CD4-positive, alpha-beta T cell treated with Interleukin-2 at 100 ng/mL for 4 hours (primary cell): ENCODE data around the gene EBPL.
"Not testable (repeated sequence)": the region's sequence is repeated elsewhere in the genome, so short reads cannot be mapped to it uniquely, and the experiment has no call there.

Experiments used
- DNase-seq: peaks from one replicate; pipeline ENCODE4 v3.0.0-alpha.2; 2020; ENCODE audit warnings: low spot score

The EBPL gene

DNA sequence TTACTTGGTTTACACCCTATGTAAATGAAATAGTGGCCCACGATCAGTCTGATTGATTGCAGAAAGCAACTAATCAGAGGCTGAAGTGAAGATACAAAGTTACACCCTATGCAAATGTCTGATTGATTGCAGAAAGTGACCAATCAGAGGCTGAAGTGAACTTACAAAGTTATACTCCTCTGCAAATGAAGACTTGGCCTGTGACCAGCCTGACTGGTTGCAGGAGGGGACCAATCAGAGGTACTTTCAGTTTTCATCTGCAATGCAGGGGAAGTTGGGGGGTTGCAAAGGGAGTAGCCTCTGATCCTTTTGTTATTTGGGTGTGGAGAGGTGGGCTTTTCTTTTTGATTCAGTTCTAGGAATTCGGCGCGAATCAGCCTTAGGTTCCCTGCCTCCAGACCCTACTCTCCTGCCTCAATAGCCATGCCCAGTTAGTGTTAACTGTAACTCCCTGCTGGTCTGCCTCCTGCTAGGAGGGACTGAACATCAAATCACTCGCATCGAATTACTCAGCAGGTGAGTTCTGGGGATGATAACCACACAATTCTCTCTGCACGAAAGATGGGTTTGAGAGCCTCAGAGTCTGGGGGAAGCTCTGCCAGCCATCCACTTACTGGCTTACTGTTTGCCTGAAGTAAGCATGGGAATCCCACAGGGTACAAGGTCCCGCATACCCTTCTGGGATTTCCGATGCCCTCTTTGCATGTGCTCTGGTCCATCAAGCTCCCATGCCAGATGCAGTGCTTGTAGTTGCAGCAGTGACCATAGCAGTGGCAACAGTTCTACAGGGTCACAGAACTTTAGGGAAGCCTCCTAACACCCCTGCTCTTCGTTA, 55.5 kb downstream of the EBPL start:
- DNase-seq: peak; percentile 55

DNA sequence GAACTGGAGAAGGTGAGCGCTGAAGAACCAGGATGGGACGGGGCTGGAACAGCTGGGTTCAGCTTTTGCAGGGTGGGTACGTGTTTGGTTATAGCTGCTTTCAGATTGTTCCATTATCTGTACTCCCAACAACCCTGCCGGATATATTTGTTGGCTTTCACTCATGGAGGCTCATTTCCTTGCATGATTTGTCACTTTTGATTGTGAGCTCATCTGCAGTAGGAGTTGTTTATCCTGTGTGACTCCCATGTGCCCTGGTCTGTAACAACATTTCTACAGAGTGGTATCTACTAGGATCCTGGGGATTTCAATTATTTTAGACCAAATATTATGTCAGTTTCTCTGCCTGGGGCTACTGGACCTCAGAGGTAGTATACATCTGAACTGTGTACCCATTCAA, 57.6 kb downstream of the EBPL start:
- no peak for DNase-seq

DNA sequence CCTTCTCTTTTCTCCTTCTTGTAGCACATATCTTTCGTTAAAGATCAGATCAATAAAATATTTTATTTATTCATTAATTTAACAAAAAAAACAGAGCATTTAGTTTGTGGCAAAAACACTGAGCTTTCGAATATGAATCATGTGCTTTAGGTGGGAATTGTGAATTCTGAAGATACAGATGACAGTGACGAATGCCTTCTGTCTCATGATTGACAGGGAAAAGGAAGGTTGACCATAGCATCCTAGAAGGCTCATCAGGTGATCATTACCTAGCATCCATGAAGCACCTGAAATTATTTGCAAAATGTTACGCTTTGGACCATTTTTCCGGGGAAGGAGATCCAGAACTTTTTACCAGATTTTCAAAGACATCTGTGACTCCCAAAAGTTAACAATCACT, 59.1 kb downstream of the EBPL start:
- no peak for DNase-seq

DNA sequence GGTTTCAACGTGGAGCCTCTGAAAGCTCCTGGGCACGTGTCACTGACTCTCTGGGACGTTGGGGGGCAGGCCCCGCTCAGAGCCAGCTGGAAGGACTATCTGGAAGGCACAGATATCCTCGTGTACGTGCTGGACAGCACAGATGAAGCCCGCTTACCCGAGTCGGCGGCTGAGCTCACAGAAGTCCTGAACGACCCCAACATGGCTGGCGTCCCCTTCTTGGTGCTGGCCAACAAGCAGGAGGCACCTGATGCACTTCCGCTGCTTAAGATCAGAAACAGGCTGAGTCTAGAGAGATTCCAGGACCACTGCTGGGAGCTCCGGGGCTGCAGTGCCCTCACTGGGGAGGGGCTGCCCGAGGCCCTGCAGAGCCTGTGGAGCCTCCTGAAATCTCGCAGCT, 60.7 kb downstream of the EBPL start:
- DNase-seq: no peak

DNA sequence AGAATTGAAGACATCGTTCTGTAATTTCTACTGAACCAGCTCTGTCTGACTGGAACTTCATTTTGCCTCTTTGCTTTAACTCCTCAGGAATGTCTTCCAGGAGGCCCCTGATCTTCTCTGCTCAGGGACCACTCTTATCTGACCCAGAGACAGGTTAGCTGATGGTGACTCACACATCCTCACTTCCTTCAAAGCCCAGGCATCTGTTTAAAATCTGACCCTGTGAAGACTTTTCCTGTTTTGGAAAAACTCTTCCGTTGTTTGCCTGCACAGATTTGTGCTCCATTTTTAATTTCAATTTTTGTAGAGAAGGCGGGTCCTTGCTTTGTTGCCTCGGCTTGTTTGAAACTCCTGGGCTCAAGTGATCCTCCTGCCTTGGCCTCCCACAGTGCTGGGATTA, 61.3 kb downstream of the EBPL start:
- DNase-seq: no peak

DNA sequence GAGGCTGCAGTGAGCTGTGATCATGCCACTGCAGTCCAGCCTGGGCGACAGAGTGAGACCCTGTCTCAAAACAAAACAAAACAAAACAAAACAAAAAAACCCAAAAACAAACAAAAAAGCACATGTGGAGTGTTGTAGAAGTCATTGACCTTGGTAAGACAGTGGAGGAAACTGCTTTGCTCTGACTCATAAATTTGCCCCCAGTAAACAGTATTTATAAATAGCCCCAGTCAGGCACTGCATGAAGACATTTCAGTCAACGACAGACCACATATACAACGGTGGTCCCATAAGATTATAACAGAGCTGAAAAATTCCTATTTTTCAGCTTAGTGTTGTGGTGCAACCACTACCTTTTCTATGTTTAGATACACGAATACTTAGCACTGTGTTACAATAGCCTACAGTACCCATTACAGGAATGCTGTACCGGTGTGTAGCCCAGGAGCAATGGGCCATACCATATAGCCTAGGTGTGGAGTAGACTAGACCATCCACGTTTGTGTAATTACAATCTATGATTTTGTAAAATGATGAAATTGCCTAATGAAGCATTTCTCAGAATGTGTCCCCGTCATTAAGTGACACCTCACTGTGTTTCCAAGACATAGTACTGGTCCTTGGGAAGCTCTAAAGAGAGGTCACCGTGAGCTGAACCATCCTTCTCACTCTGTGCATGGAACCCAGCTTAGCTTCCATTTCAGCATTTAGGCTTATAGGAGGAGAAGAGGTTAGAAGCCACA, 61.9 kb downstream of the EBPL start:
- DNase-seq: no peak

DNA sequence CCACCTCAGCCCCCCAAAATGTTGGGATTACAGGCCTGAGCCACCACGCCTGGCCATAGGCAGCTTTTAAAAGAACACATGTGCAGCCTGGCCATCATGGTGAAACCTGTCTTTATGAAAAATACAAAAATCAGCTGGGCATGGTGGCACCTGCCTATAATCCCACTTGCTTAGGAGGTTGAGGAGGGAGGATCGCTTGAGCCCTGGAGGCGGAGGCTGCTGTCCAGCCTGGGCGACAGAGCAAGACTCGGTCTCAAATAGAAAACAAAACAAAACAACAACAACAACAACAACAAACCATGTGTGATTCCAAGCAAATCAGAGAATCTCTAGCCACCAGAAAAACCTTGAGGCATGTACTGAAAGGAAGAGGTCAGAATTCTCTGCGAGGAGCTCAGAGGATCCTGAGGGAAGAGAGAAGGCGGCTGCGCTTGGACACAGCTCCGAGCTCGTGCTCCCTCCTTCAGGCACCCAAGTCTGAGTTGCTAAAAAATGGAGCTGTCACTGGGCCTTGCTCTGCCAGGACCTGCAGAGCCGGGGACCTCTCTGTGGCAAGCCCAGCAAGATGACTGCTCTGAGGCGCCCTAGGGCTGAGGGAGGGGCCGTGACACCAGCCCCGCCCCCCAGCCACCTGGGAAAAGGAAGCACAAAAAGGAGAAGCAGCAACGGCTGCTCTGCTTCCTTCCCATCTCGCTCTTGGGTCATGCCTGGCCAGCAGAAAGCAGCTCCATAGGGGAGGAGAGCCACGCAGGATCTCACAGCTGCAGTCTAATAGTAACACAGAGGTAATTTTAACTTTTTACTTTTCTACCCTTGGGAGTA, 63.2 kb downstream of the EBPL start, which contains the start of gene ARL11:
TSS of gene ARL11 (plus strand) at position 677 of the 822 bp plus-strand sequence. CDS start 1,941 bp downstream, outside the sequence.
- DNase-seq: peak; percentile 36

DNA sequence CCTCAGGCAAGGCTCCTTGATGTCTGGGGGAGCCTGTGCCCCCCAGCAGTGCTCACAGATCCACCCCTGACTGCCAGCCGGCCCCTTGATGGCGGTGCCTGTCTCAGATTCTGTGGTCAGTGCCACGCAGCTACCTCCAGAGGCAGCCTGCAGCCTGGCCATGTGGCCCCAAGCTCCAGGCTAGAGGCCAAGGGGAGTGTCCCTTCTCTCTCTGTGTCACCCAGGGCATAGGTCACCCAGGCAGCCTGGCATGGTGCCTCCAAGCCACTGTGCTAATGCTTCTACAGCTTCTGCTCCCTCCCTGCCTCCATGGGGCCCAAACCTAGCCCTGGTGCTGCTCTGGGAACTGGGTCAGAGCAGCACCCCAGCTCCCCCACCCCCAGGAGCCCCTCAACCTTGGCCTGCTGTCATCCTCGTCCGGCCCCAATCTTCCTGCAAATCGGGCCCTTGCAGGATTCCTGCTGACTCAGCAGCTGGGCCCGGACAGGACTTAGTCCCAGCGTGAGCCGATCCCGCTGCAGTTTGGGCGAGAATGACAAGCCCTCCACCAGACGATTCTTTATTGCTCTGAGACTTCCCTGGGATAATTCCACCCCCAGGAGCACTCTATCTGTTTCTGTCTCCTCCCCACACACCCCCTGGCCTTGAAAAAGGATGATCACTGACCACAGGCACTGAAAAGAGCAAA, 65.8 kb downstream of the EBPL start:
- DNase-seq: no peak

DNA sequence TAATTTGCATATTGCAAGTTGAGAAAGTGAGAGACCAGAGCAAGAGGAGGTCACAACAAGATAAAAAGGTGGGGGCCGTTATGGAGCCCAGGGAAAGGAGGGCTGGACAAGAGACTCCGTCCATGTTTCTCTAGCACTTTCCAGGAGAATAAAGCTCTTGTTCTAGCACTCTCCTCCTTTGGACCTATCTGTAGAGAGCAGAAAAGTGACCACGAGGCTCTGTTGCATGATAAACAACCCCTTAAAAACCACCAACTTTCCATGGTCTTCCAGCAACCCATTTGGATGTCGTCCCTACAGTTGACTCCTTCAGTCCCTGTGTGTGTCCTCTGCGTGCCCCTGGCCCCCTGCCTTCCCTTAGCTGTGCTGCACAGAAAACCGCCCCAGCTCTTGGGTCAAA, 67.1 kb downstream of the EBPL start:
- DNase-seq: no peak

DNA sequence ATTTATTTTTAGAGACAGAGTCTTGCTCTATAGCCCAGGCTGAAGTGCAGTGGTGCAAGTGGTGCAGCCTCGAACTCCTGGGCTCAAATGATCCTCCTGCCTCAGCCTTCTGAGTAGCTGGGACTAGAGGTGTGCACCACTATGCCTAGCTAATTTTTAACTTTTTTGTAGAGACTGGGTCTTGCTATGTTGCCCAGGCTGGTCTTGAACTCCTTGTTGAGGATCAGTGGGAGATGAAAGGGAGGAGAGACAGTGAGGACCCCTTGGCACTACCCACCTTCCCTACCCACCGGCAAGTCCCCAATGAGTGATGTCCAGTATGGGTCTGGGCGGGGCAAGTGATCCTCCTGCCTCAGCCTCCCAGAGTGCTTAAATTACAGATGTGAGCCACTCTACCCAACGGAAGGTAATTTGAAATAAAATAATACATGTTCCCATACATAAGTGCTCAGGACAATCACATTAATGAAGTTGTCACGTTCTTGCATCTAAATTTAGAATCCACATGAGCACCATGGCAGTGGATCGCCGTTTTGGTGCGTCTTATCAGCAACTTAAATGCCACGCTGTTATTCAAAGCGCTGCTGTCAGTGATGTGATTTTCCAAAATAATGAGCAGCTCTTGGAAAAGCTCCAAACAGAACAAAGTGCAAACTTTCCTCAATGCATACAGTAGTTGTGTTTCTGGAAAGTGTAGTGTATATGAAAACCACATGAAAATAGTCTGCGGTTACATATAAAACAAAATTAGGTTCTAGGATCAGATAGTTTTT, 68.9 kb downstream of the EBPL start:
- no peak for DNase-seq

DNA sequence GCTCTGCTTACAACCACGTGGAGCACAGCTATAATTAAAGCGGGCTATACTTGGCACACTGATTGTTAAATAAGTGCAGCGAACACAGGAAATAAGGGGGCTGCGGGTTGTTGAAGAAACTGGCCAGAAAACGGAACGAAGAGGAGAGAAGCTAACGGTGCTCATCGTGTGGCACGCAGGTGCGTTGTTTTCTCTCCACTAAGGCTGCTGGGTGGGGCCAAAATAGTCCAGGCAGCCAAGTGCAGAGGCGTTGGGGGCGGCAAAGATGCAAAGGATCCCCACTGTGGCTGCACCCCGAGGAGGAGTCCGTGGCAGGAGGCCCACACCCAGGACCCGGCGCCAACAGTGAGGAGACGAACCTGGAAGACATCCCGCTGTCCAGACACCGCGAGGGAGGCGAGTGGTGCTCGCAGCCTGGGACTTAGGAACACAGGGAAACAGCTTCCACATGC, 71.1 kb downstream of the EBPL start:
- DNase-seq: no peak

DNA sequence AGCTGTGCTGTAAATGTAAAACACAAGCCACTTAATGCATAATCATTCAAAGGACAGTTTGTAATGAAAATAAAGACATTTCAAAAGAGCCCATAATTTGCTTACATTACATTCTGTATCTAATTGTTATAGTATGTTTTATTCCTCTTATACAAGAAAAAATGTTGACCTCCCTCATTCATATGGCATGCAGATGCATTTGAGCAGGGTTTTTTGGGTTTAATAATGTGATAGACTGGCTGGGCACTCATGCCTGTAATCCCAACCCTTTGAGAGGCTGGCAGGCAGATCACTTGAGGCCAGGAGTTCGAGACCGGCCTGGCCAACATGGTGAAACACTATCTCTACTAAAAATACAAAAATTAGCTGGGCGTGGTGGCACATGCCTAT, 74.6 kb downstream of the EBPL start:
- DNase-seq: no peak

DNA sequence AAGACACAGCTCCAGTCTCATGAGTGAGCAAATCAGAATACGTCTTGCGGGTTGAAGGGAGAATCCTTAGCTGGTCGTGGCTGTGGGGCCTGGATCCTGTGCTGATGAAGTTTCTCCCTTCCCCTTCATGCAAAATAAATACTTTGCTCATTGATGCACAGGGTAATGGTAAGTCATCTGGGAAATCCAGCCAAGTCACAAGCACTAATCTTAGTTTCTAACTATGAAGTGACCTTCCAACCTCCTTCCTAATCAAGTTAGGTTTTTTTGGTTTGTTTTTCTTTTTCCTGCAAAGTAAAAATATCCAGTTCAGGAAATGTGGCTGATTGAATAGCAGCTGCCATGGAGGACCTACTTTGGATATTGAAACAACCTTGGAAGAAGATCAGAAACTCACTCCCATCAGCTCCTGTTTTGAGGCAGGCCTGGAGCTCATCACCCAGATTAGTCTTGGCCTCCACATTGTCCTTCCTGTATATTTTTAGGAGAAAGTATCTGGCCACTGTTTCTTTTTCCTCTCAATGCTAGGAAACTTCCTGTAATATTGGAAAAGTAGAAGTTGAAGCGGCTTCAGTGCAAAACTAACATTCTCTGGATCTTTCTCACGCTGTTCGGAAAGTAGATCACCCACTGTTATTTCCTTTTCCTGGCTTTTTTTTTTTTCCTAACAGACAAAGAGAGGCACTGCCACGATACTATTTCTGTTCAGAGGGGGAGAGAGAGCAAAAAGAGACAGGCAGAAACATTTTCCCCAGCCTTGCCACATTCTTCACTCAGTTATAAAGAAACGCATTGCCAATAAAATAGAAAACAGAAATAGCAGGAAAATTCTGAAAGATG, 75.2 kb downstream of the EBPL start:
- no peak for DNase-seq

DNA sequence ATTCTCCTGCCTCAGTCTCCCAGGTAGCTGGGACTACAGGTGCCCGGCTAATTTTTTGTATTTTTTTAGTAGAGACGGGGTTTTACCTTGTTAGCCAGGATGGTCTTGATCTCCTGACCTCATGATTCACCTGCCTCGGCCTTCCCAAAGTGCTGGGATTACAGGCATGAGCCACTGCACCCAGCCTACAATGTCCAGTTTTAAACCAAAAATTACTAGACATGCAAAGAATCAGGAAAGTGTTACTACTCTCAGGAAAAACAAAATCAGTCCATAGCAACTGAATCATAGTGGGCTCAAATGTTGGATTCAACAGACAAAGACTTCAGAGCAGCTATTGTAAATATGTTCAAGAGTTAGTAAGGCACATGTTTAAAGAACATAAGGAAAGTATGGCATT, 79.2 kb downstream of the EBPL start:
- DNase-seq: not testable (repeated sequence)
